A549 (cell line): ENCODE results near the gene ANKRD11. TPM values are rescaled to one million over a fixed set of nuclear protein-coding genes. Genes with fewer than 3 reads are reported as not detected.

Source experiments
- ATAC-seq, 2 experiments: fragments of 200-7000 bp in 1 of 2; fragments of >200 bp in 1 of 2; cut with Nextera tagmentation in 1 of 2; cut with Tn5 transposase in 1 of 2; 3 replicates each; pipeline versions ENCODE4 v1.8.0 to v1.9.1; 2018 to 2020; ENCODE audit warnings: mild to moderate bottlenecking in 1 of 2, moderate library complexity in 1 of 2
- CTCF ChIA-PET: fragments of 300-600 bp; sonication (Branson Sonifier 250); formaldehyde crosslinking; extraction: SDS; loops from one replicate; lab custom pipeline; 2021; ENCODE audit warnings: antibody characterized with exemption, inconsistent platforms; lab: Yijun Ruan, JAX
- POLR2A ChIA-PET: fragments of 350-600 bp; formaldehyde crosslinking; extraction: SDS; loops from one replicate; lab custom pipeline; 2021; ENCODE audit warnings: antibody characterized with exemption, inconsistent platforms; lab: Yijun Ruan, JAX
- DNase-seq, 2 experiments: peaks; one replicate each; pipeline versions ENCODE4 v3.0.0 to v3.0.0-alpha.2; 2011 to 2016; ENCODE audit warnings: low read depth in 1 of 2, low spot score in 1 of 2
- FAIRE-seq: peaks from 2 replicates; lab custom pipeline; 2011; peaks lifted over from hg19 to GRCh38; lab: Jason Lieb, UNC
- H3K27ac ChIP-seq, 2 experiments: fragments of >200 bp; sonication (Bioruptor Twin); formaldehyde crosslinking; 3 replicates each; pipeline ENCODE4 v1.5.1; 2016 to 2017
- H3K4me1 ChIP-seq: fragments of >200 bp; sonication (Bioruptor Twin); formaldehyde crosslinking; 3 replicates; pipeline ENCODE4 v1.6.1; 2016
- H3K4me2 ChIP-seq: fragments of >200 bp; sonication (Bioruptor Twin); formaldehyde crosslinking; 3 replicates; pipeline ENCODE4 v1.6.1; 2016
- H3K4me3 ChIP-seq: fragments of >200 bp; sonication (Bioruptor Twin); formaldehyde crosslinking; 3 replicates; pipeline ENCODE4 v1.5.1; 2016
- H3K9me3 ChIP-seq: fragments of >200 bp; sonication (Bioruptor Twin); formaldehyde crosslinking; 3 replicates; pipeline ENCODE4 v1.6.1; 2016
- BHLHE40 ChIP-seq: IDR thresholded peaks from 2 replicates; pipeline ENCODE4 v1.6.1; 2012; ENCODE audit warnings: low read depth, low read length, inconsistent platforms
- CEBPB ChIP-seq, 2 experiments: fragments of >200 bp in 1 of 2; sonication (Bioruptor Twin) in 1 of 2; formaldehyde crosslinking in 1 of 2; IDR thresholded peaks; 2 replicates each; pipeline ENCODE4 v1.6.1; 2012 to 2016
- EHF ChIP-seq: fragments of 250-450 bp; sonication (Bioruptor Pico); IDR thresholded peaks from 2 replicates; pipeline ENCODE4 v1.5.0; 2020; ENCODE audit warnings: mild to moderate bottlenecking
- ESRRA ChIP-seq: fragments of 150-350 bp; IDR thresholded peaks from 2 replicates; pipeline ENCODE4 v1.6.1; 2014; ENCODE audit warnings: mild to moderate bottlenecking, low read length, borderline replicate concordance
- FOSB ChIP-seq: fragments of 250-450 bp; sonication (Bioruptor Pico); IDR thresholded peaks from 2 replicates; pipeline ENCODE4 v1.5.0; 2020; ENCODE audit warnings: mild to moderate bottlenecking, moderate library complexity
- FOSL2 ChIP-seq, 2 experiments: fragments of 450-650 bp in 1 of 2; fragments of >200 bp in 1 of 2; sonication (Bioruptor Twin) in 1 of 2; formaldehyde crosslinking; IDR thresholded peaks; 2 replicates each; pipeline versions ENCODE4 v1.5.0 to v1.6.1; 2016 to 2020; ENCODE audit warnings: mild to moderate bottlenecking in 1 of 2, moderate library complexity in 1 of 2
- HDAC2 ChIP-seq: fragments of 200-600 bp; sonication (generic); IDR thresholded peaks from 2 replicates; pipeline ENCODE4 v1.6.1; 2016
- HMGXB4 ChIP-seq: fragments of 250-450 bp; sonication (Bioruptor Pico); IDR thresholded peaks from 2 replicates; pipeline ENCODE4 v1.5.0; 2021; ENCODE audit warnings: mild to moderate bottlenecking, moderate library complexity, borderline replicate concordance
- JUNB ChIP-seq: fragments of >200 bp; sonication (Bioruptor Twin); formaldehyde crosslinking; IDR thresholded peaks from 2 replicates; pipeline ENCODE4 v1.6.1; 2016
- KDM5A ChIP-seq: fragments of 200-600 bp; sonication (generic); IDR thresholded peaks from 2 replicates; pipeline ENCODE4 v1.6.1; 2016; ENCODE audit warnings: antibody characterized with exemption, mild to moderate bottlenecking
- NFE2L2 ChIP-seq: fragments of 150-350 bp; conservative IDR thresholded peaks from 2 replicates; pipeline ENCODE4 v1.6.1; 2014; ENCODE audit warnings: low read length
- NPAS2 ChIP-seq: fragments of 250-450 bp; sonication (Bioruptor Pico); IDR thresholded peaks from 2 replicates; pipeline ENCODE4 v1.8.0; 2022; ENCODE audit warnings: mild to moderate bottlenecking, moderate library complexity, borderline replicate concordance
- PHF8 ChIP-seq: fragments of 200-600 bp; sonication (generic); IDR thresholded peaks from 2 replicates; pipeline ENCODE4 v1.6.1; 2016; ENCODE audit warnings: low read depth, mild to moderate bottlenecking, antibody characterized with exemption, moderate library complexity, borderline replicate concordance
- POLR2AphosphoS2 ChIP-seq: conservative IDR thresholded peaks from 2 replicates; pipeline ENCODE4 v1.6.1; 2012; ENCODE audit warnings: low read length, improper control_type of control experiment, inconsistent platforms
- RARB ChIP-seq: fragments of 250-450 bp; sonication (Bioruptor Pico); IDR thresholded peaks from 2 replicates; pipeline ENCODE4 v1.8.0; 2021; ENCODE audit warnings: mild to moderate bottlenecking, moderate library complexity
- RCOR1 ChIP-seq: fragments of 150-350 bp; IDR thresholded peaks from 2 replicates; pipeline ENCODE4 v1.6.1; 2014; ENCODE audit warnings: antibody characterized with exemption, low read length, low read depth
- REST ChIP-seq: fragments of 200-600 bp; sonication (generic); IDR thresholded peaks from 2 replicates; pipeline ENCODE4 v1.6.1; 2016; ENCODE audit warnings: antibody characterized with exemption, mild to moderate bottlenecking, moderate library complexity
- SREBF2 ChIP-seq: fragments of 450-650 bp; IDR thresholded peaks from 2 replicates; pipeline ENCODE4 v1.6.1; 2014; ENCODE audit warnings: mild to moderate bottlenecking, moderate library complexity
- TFCP2L1 ChIP-seq: fragments of 250-450 bp; sonication (Bioruptor Pico); IDR thresholded peaks from 2 replicates; pipeline ENCODE4 v1.5.0; 2021; ENCODE audit warnings: mild to moderate bottlenecking
- ZC3H11A ChIP-seq: fragments of 450-650 bp; IDR thresholded peaks from 2 replicates; pipeline ENCODE4 v1.6.1; 2014; ENCODE audit warnings: antibody characterized with exemption, mild to moderate bottlenecking
- ZFP36 ChIP-seq: fragments of 450-650 bp; IDR thresholded peaks from 2 replicates; pipeline ENCODE4 v1.6.1; 2014; ENCODE audit warnings: borderline replicate concordance; ENCODE audit not compliant: partially characterized antibody
- ZSCAN20 ChIP-seq: fragments of 250-450 bp; sonication (Bioruptor Pico); IDR thresholded peaks from 2 replicates; pipeline ENCODE4 v1.8.0; 2022; ENCODE audit warnings: mild to moderate bottlenecking, moderate library complexity
- WGBS: methylation state at CpG from one replicate; pipeline ENCODE4 v1.1.6; 2017; ENCODE audit errors: missing lambda C conversion rate; 5-methylcytosine and 5-hydroxymethylcytosine counted together
- polyA plus RNA-seq, 4 experiments: library from polyadenylated mRNA; depleted of rRNA in 3 of 4; stranded (reverse); fragments of >200 nt; fragmentation: RNase III in 1 of 4; extraction: RNeasy Plus Mini Kit Qiagen cat#74134 plus additional on column Dnase treatment in 1 of 4; gene quantifications; 2 replicates in 3 of 4; 3 replicates in 1 of 4; pipeline ENCODE4 v1.2.3, GENCODE V29; 2011 to 2017
- TF ChIP-seq, protein P1 (sequence below): fragments of 250-450 bp; sonication (Bioruptor Pico); IDR thresholded peaks from 2 replicates; pipeline ENCODE4 v1.5.0; 2020; ENCODE audit warnings: low read depth, mild to moderate bottlenecking, moderate library complexity
- TF ChIP-seq, protein P2 (sequence below): fragments of 450-650 bp; IDR thresholded peaks from 2 replicates; pipeline ENCODE4 v1.6.1; 2014; ENCODE audit warnings: antibody characterized with exemption

Gene ANKRD11
- polyA plus RNA-seq, 2 of the 4 experiments (the other 2 are of a cell fraction): 53.6 to 54.9 TPM

- no peak for FAIRE-seq
- H3K27ac ChIP-seq: no peak overlapping the region
- CTCF ChIA-PET: interaction anchor here (0.7 to 1.5 kb wide), 6 partner anchors 12 to 190 kb away, joined by 3 read pairs; no protein-coding TSS in a partner anchor
- POLR2A ChIA-PET: no interaction called here
- TF ChIP-seq ESRRA: no peak
- no peak for TF ChIP-seq TFCP2L1
- TF ChIP-seq ZSCAN20 (CRISPR knock-in tag): no peak
- no peak for TF ChIP-seq HDAC2
- TF ChIP-seq POLR2AphosphoS2: no peak
- no peak for TF ChIP-seq HMGXB4 (CRISPR knock-in tag)
- no peak for TF ChIP-seq KDM5A
- TF ChIP-seq ZC3H11A: no peak
- TF ChIP-seq CEBPB (IDR thresholded peaks at IDR 0.05): no peak
- TF ChIP-seq REST: no peak
- TF ChIP-seq, protein P1, sequence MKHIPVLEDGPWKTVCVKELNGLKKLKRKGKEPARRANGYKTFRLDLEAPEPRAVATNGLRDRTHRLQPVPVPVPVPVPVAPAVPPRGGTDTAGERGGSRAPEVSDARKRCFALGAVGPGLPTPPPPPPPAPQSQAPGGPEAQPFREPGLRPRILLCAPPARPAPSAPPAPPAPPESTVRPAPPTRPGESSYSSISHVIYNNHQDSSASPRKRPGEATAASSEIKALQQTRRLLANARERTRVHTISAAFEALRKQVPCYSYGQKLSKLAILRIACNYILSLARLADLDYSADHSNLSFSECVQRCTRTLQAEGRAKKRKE (CRISPR knock-in tag): no peak
- TF ChIP-seq FOSB (CRISPR knock-in tag): no peak
- no peak for TF ChIP-seq SREBF2
- no peak for DNase-seq
- H3K4me3 ChIP-seq: no peak overlapping the region
- H3K4me1 ChIP-seq: peaks cover 38% of the 10 kb centered on the region
- no peak overlapping the region for H3K4me2 ChIP-seq
- WGBS: 76% methylated on average over 10 of the region's 10 CpGs
- no peak for ATAC-seq
- H3K9me3 ChIP-seq: no peaks in the 10 kb centered on the region
Measured at GRCh38 chr16:89426736-89427530, 63.4 kb downstream of the ANKRD11 start.

DNA sequence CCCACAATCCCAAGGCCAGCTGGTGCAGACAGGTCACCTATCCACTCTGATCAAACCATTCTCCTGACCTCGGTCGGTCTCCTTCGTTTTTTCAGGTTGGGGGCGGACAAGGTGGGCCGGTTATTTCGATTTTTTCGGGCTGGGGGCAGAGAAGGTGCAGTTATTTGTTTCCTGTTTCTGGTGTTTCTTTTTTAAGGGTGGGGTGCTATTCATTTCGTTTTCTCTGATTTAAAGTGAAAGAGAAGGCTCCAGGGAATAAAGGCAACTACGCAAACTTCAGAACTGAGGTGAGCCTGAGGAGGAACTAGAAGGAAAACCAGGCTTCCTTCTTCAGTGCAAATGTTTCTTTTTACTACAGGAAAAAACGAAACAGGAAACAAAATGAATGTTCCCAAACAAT is 64.8 kb downstream of the ANKRD11 start:
- ATAC-seq (no peak), FAIRE-seq (no peak), DNase-seq (no peak)
- H3K4me1 ChIP-seq: peaks cover 24% of the 10 kb centered on the region
- TF ChIP-seq, protein P2, sequence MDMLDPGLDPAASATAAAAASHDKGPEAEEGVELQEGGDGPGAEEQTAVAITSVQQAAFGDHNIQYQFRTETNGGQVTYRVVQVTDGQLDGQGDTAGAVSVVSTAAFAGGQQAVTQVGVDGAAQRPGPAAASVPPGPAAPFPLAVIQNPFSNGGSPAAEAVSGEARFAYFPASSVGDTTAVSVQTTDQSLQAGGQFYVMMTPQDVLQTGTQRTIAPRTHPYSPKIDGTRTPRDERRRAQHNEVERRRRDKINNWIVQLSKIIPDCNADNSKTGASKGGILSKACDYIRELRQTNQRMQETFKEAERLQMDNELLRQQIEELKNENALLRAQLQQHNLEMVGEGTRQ: no peak
- no peak for TF ChIP-seq ZC3H11A
- no peak for TF ChIP-seq JUNB
- TF ChIP-seq POLR2AphosphoS2: no peak
- TF ChIP-seq RARB (CRISPR knock-in tag): no peak
- no peak for TF ChIP-seq PHF8
- no peak for TF ChIP-seq ZFP36
- TF ChIP-seq NPAS2 (CRISPR knock-in tag): no peak
- no peak for TF ChIP-seq FOSL2 (IDR thresholded peaks at IDR 0.05)
- no peak for TF ChIP-seq FOSL2 (CRISPR knock-in tag; IDR thresholded peaks at IDR 0.05)
- TF ChIP-seq NFE2L2: no peak
- no peak for TF ChIP-seq ESRRA
- TF ChIP-seq RCOR1: no peak
- no peak for TF ChIP-seq BHLHE40
- TF ChIP-seq EHF (CRISPR knock-in tag): no peak
- no peak overlapping the region for H3K27ac ChIP-seq
- H3K4me2 ChIP-seq: no peak overlapping the region
- 78% methylated on average over 10 of the region's 10 CpGs for WGBS
- POLR2A ChIA-PET: no interaction called here
- CTCF ChIA-PET: interaction anchor here (1.4 to 1.5 kb wide), 2 partner anchors 19 to 58 kb away, joined by 3 read pairs; no protein-coding TSS in a partner anchor
- no peak overlapping the region for H3K4me3 ChIP-seq
- H3K9me3 ChIP-seq: no peaks in the 10 kb centered on the region
